Thymus (tissue), 11 donors: Measurements from ENCODE around the gene HS6ST3. TPM values are rescaled to one million over a fixed set of nuclear protein-coding genes. Genes with fewer than 3 reads are reported as not detected.

Experiments
- DNase-seq, 9 donors: peaks; one replicate each; pipeline ENCODE4 v3.0.0-alpha.2; 2013; ENCODE audit warnings: low spot score in 9 of 9, low read depth in 6 of 9, missing footprints in 1 of 9
- H3K27ac ChIP-seq, 2 donors: one replicate each; pipeline ENCODE4 v1.5.1; 2013; ENCODE audit warnings: control low read depth in 1 of 2, low read depth in 1 of 2, low read length in 1 of 2, mild to moderate bottlenecking in 1 of 2, moderate library complexity in 1 of 2
- H3K27me3 ChIP-seq, 2 donors: one replicate each; pipeline ENCODE4 v1.5.1; 2013; ENCODE audit warnings: low read length in 1 of 2; ENCODE audit not compliant: control insufficient read depth in 2 of 2, insufficient read depth in 1 of 2
- H3K36me3 ChIP-seq, 2 donors: one replicate each; pipeline ENCODE4 v1.5.1; 2013; ENCODE audit warnings: low read length in 1 of 2, mild to moderate bottlenecking in 1 of 2, moderate library complexity in 1 of 2; ENCODE audit not compliant: control insufficient read depth in 2 of 2, insufficient read depth in 2 of 2
- H3K4me1 ChIP-seq, 2 donors: one replicate each; pipeline ENCODE4 v1.5.1; 2013; ENCODE audit warnings: low read length in 2 of 2; ENCODE audit not compliant: control insufficient read depth in 2 of 2, insufficient read depth in 2 of 2
- H3K4me3 ChIP-seq, 2 donors: one replicate each; pipeline ENCODE4 v1.5.1; 2013; ENCODE audit warnings: low read length in 2 of 2, control low read depth in 1 of 2, mild to moderate bottlenecking in 1 of 2
- H3K9me3 ChIP-seq, 2 donors: one replicate each; pipeline ENCODE4 v1.5.1; 2013; ENCODE audit warnings: low read length in 1 of 2, mild to moderate bottlenecking in 1 of 2; ENCODE audit not compliant: control insufficient read depth in 2 of 2, insufficient read depth in 1 of 2
- WGBS: extraction: QIAGEN DNeasy Blood & Tissue Kit; methylation state at CpG from one replicate; pipeline ENCODE4 v1.1.7; 2013; 5-methylcytosine and 5-hydroxymethylcytosine counted together
- polyA plus RNA-seq: library from polyadenylated mRNA; stranded (reverse); fragments of 200-250 nt; gene quantifications from one replicate; pipeline ENCODE4 v1.2.3, GENCODE V29; 2013
- total RNA-seq: library from RNA; stranded (reverse); fragments of 120-200 nt; gene quantifications from one replicate; pipeline ENCODE4 v1.2.4, GENCODE V29; 2013
- donor health status: healthy.

Gene HS6ST3
- total and polyA plus RNA-seq, 2 donors = 0.05 to 0.07 TPM

DNA sequence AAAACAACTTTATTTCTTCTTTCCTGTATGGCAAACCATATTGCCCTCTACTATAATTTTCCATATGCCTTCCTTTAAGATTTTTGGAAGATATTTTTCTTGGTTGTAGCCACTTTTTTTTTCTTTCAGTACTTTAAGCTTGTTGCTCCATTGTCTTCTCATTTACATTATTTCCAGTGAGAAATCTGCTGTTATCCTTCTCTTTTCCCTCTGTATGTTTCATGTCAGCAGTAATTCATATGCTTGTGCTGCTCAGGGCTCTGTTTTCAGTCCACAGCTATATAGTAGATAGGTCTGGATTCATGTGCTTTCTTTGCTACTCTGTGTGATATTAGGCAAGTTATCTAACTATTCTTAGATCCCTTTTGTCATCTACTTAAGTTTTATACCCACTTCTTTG lies 636.7 kb downstream of the HS6ST3 start:
- Histone ChIP-seq H3K27me3 (no peaks in the 10 kb centered on the region), H3K27ac (no peak overlapping the region), H3K36me3 (no peaks in the 10 kb centered on the region), H3K4me1 (no peaks in the 10 kb centered on the region), H3K4me3 (no peak overlapping the region), H3K9me3 (peaks cover 0 to 1% of the 10 kb centered on the region in 2 donors)
- DNase-seq = no peak

DNA sequence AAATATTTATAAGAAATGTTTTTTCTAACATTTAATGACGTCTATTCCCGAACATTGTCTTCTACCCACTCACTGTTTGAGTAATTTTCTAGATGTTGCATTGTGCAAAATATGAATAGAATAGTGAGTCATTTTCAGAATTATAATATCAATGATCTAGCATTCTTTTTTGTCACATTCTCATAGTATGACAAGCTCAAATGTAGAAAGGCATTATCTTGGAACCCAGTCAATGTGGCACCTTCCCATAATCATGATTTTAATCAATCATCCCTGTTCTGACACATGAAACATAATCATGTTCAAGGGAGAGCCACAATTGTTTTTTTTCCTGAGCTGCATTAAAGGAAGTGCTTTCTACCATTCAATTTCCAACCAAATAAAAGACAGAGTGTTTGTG lies 638.6 kb downstream of the HS6ST3 start:
- H3K4me1 ChIP-seq = no peaks in the 10 kb centered on the region
- H3K27ac ChIP-seq = no peak overlapping the region
- no peak overlapping the region for H3K4me3 ChIP-seq
- 88% methylated on average over 2 of the region's 2 CpGs for WGBS
- H3K36me3 ChIP-seq = no peaks in the 10 kb centered on the region
- peaks cover 0 to 1% of the 10 kb centered on the region in 2 donors for H3K9me3 ChIP-seq
- no peak for DNase-seq
- H3K27me3 ChIP-seq = no peaks in the 10 kb centered on the region

DNA sequence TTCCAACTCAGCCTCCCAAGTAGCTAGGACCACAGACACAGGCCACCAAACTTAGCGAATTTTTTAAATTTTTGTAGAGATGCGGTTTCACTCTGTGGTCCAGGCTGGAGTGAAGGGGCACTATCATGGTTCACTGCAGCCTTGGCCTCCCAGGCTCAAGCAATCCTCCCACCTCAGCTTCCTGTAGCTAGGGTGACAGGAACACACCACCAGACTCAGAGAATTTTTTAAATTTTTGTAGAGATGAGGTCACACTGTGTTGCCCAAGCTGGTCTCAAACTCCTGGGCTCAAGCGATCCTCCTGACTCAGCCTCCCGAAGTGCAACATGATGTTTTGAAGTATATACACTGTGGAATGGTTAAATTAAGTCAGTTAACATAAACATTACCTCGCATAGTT lies 640.8 kb downstream of the HS6ST3 start:
- Histone ChIP-seq H3K27me3 (no peaks in the 10 kb centered on the region), H3K4me3 (no peak overlapping the region), H3K9me3 (peaks cover 0 to 1% of the 10 kb centered on the region in 2 donors), H3K36me3 (no peaks in the 10 kb centered on the region), H3K27ac (no peak overlapping the region), H3K4me1 (no peaks in the 10 kb centered on the region)
- 91% methylated on average over 5 of the region's 5 CpGs for WGBS
- no peak for DNase-seq

DNA sequence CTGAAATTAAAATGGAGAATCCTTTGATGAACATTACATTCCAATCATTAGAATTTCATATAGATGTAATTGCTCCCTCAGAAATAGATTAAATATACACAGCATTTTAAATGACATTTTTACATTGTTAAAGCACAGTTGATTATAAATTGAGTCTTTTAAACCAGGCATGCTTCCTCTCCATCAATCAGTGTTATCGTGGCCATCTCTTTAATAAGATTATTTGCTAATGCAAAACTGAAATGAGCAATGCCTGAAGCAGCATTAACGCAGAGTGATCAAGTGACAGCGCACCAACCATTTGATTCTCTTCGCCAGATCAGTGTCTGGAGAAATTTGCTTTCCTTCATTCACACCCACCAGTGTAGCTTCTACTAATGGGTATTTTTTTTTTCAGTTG lies 644.6 kb downstream of the HS6ST3 start:
- no peak overlapping the region for H3K4me3 ChIP-seq
- H3K27ac ChIP-seq = no peak overlapping the region
- no peaks in the 10 kb centered on the region for H3K36me3 ChIP-seq
- H3K9me3 ChIP-seq = peaks cover 0 to 1% of the 10 kb centered on the region in 2 donors
- no peaks in the 10 kb centered on the region for H3K27me3 ChIP-seq
- no peak for DNase-seq
- 93% methylated on average over 4 of the region's 4 CpGs for WGBS
- H3K4me1 ChIP-seq = no peaks in the 10 kb centered on the region

DNA sequence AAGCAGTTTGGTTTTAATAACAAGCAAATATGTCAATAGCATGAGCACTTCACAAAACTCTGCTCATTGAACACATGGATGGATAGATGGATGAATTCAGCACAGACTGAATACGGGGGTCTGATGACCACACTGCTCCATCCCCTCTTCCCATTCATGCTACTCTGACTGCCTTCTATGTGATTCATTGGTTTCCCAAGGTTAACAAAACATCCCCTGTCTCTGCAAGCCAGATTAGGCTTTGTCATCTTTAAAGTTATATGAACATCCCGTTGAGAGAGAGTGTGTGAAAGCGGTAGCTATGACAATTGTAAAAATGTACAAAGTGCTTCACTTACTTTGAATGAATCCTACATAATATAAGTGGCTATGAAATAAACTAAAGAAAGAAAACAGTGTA lies 651.9 kb downstream of the HS6ST3 start:
- WGBS = 91% methylated on average over 3 of the region's 3 CpGs
- DNase-seq = no peak
- Histone ChIP-seq H3K27ac (no peak overlapping the region), H3K9me3 (no peaks in the 10 kb centered on the region), H3K4me1 (no peaks in the 10 kb centered on the region), H3K27me3 (no peaks in the 10 kb centered on the region), H3K36me3 (no peaks in the 10 kb centered on the region), H3K4me3 (no peak overlapping the region)

DNA sequence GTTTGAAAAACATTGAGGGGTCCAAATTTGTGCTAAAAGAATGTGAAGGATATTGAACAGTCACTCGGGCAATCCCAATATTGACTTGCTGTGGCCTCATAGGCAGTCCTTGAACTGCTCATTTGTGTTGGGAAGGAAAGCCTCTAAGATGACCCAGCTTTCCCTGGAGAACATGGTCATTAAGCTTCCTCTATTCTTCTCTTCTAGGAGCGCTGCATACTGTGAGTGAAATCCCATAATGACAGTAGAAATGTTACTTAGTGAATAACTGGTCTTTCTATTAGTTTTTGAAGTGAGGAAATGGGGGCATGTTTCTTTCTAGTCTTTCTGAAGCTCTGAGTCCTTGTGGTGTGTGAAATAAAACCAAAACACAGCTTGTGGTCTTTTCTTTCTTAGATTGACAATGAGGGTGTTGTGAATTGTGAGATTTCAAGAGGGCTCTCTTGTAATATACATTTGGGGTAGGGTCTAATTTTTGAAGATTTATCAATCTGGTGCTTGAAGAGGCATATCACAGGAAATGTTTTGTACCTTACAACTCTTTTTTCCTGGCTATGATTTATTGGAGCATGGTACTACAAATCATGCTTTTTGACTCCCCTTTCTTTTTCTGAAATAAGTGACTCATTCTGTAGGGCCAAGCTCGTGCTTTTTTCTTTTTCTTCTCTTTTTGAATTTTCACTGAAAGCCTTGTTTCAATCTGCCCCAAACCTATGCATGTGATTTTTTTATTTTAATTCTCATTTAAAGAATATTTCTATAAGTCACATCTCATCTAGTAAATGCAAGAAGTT lies 653.6 kb downstream of the HS6ST3 start:
- no peak overlapping the region for H3K4me3 ChIP-seq
- H3K9me3 ChIP-seq = no peaks in the 10 kb centered on the region
- H3K27ac ChIP-seq = no peak overlapping the region
- no peaks in the 10 kb centered on the region for H3K4me1 ChIP-seq
- WGBS = 58% methylated on average over 3 of the region's 3 CpGs
- no peak for DNase-seq
- no peaks in the 10 kb centered on the region for H3K36me3 ChIP-seq
- H3K27me3 ChIP-seq = no peaks in the 10 kb centered on the region

DNA sequence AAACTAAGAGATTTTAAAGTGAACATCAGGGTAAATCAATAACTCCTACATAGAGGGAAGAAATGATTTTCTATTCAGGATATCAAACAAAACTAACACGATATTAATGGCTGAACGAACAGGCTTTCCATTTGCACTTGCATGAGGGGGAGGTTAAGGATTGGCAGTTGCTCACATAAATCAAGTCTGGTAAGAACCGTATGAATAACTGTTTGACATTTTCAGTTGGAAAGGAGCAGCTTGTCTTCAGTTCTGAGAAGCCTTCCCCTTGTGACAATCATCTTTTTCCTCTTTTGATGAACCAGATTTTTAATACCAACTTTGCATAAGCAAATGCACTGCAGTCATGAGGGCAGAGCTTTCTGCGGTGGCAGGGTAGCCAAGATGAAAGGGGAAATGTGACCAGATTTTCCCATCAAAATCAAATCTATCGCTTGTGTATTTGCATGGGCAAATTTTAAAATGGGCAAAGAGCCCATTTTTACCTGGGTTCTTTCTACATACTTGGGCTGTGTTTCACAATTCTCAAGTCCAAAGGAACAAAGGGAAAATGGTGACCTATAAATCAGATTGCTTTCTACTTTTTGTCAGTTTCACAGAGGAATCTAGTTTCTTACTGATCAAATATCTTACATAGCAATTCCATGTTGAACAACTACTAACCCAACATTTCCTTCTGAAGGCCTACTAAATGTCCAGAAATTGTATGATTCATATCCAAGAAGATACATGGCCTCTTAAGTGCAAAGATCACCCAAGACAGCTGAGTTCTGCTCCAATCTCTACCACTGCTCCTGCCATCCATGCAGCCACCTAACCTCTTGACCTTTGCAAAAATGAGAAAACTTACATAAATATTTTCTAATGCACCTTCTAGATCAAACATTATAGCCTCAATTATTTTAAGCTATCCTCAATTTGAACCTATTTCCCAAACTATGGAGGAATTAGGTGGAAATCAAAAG lies 654.7 kb downstream of the HS6ST3 start:
- no peaks in the 10 kb centered on the region for H3K36me3 ChIP-seq
- no peak for DNase-seq
- no peaks in the 10 kb centered on the region for H3K4me1 ChIP-seq
- H3K27me3 ChIP-seq = no peaks in the 10 kb centered on the region
- H3K27ac ChIP-seq = no peak overlapping the region
- H3K4me3 ChIP-seq = no peak overlapping the region
- no peaks in the 10 kb centered on the region for H3K9me3 ChIP-seq
- WGBS = 72% methylated on average over 5 of the region's 5 CpGs

DNA sequence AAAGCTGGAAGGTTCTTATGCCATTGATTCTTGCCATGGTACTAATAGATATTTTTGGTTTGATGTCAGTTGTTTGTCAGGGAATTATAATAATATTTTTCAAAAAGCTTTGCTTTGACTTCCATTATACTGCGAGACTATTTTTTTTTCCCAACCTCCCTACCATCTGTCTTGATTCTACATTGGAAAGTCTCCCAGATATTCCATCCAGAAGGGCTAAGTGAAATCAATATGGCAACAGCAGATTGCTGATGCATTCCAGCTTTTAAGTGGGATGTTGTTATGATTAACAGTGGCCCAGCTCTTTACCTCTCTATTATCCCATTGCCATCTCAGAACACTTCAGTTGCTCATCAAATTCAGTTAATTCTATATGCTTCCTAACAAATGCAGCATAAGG lies 657.0 kb downstream of the HS6ST3 start:
- H3K27me3 ChIP-seq = no peaks in the 10 kb centered on the region
- 99% methylated on average over 1 of the region's 1 CpG for WGBS

DNA sequence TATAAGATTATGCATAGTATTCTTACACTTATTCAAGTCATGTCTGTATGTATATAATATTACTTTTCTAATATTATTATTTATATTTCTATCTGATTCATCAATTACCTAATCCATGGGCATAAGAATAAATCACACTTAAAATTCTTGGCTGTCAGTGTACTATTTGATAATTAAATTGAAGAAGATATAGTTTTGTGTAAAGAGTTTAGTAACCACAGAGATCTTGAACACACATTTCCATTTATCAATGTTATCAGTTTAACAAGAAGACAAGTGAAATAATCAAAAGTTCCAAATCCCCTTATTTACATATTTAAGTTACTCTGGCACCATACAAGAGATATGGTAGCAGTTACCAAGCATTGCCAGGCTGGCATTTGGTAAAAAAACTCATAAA lies 659.9 kb downstream of the HS6ST3 start:
- Histone ChIP-seq H3K27me3 (no peaks in the 10 kb centered on the region), H3K36me3 (no peaks in the 10 kb centered on the region), H3K4me3 (no peak overlapping the region), H3K9me3 (no peaks in the 10 kb centered on the region), H3K27ac (no peak overlapping the region), H3K4me1 (no peaks in the 10 kb centered on the region)
- DNase-seq = no peak

More for the DNA sequence above, 657.0 kb downstream of the HS6ST3 start:
- Histone ChIP-seq H3K4me1 (no peaks in the 10 kb centered on the region), H3K27ac (no peak overlapping the region), H3K4me3 (no peak overlapping the region), H3K9me3 (no peaks in the 10 kb centered on the region), H3K36me3 (no peaks in the 10 kb centered on the region)
- DNase-seq = no peak
